ENCODE data around the gene INPP5B.

INPP5B gene

DNA sequence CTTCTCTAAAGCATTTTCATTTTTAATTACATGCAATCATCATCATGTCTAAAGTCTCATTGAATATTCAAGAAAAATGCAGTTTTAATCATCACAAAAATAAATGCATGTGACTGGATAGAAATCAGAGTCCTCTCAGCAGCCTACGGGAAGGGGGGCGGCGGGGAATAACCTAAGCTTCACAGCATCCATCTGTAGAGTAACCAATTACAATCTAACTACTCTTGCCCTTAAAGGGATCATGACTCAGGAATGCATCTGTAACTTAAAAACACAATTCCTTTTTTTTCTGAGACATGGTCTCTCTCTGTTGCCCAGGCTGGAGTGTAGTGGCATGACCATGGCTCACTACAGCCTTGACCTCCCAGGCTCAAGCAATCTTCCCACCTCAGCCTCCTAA lies 110.1 kb downstream of the INPP5B start:
- DNase-seq (ENCODE audit: low spot score) = no peak

DNA sequence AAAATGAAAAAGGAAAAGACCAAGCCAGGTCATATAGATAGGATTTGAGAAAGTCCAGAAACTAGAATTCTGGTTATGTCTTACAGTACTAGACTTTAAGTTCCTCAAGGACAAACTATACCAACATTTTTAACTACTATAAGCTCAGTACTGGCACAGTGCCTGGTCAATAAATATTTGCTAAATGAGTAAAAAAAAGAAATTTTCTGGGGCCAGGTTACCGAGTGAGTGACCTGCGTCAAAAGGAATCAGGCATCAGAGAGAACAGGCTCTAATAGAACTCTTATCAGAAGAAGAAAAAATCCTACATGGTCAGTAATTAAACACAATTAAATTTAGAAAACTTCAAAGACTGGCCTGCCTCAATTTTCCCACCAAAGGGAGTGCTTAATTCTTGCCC lies 115.0 kb downstream of the INPP5B start:
- DNase-seq (ENCODE audit: low spot score) = no peak

DNA sequence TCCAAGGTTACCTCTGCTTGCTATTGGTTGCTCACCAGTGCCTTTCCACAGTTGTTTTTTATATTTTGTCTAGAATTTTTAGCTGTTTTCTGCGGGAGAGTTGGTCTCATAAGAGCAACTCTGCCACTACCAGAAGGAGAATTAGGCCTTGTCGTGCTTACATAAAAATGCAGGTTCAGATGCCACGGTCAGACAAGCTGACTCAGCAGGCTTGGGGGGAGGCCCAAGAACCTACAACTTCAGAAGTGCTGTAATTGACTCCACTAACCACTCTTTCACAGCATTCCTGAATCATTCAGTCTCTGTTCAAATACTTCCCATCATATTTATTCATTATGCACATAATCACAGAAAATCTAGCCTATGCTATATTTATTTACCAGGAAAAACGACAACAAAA lies 115.7 kb downstream of the INPP5B start:
- no peak for DNase-seq (ENCODE audit: low spot score)

DNA sequence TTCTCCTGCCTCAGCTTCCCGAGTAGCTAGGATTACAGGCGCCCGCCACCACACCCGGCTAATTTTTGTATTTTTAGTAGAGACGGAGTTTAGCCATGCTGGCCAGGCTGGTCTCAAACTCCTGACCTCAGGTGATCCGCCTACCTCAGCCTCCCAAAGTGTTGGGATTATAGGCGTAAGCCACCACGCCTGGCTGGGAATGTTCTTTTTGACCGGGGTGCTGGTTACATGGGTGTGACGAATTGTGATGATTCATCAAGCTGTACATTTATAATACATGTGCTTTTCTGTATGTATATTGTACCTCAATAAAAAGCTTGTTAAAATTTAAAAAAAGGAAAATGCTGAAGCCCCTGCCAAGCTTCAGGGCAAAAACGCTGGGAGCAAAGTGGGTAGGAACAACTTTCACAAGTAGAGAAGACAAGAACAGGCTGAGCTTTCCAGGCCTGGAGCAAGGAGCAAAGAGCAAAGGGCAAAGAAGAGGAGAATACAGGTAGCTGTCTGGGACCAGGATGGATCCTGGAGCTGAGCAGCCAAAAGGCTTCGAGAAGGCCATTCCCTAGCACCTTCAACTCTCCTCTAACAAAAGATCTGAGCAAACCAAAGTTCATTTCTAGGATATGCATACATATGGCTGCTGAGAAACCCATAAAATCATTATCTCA lies 118.3 kb downstream of the INPP5B start:
- no peak for DNase-seq (ENCODE audit: low spot score)

- no peak for DNase-seq (ENCODE audit: low spot score)
Observed at GRCh38 chr1:37825506-37825905, 121.3 kb downstream of the INPP5B start.

GRCh38 chr1:37824001-37824400 lies 122.9 kb downstream of the INPP5B start:
- no peak for DNase-seq (ENCODE audit: low spot score)

DNA sequence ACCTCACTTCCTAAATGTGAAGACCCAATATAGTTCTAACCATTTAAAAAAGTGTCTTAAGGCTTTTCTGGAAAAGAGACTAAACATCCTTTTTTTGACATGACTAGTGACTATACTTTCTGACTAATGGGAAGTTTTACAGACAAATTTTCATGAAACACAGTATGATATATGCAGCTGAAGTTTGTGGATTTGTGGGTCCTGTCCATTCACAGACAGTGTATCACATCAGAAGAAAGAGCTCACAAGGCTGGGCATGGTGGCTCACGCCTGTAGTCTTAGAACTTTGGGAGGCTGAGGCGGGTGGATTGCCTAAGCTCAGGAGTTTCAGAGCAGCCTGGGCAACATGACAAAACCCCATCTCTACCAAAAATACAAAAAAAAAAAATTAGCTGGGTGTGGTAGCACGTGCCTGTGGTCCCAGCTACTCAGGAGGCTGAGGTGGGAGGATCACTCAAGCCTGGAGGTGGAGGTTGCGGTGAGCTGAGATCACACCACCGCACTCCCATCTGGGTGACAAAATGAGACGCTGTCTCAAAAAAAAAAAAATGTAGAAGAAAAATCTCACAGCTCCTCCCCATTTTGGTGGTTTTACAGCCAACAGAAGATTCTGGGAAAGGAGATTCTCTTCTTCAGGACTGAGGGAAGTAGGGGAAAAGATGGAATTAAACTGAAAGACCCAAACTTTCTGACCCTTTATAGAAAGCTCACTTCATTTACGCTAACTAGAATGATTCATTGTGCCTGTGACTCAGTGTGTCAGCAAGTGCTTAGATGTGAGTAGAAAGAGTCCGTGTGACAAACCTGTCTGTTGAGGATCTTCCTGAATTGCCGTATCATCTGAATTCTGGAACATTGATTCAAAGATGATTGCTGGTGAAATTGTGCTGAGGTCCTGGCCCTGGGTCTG lies 123.7 kb downstream of the INPP5B start:
- no peak for DNase-seq (ENCODE audit: low spot score)

DNA sequence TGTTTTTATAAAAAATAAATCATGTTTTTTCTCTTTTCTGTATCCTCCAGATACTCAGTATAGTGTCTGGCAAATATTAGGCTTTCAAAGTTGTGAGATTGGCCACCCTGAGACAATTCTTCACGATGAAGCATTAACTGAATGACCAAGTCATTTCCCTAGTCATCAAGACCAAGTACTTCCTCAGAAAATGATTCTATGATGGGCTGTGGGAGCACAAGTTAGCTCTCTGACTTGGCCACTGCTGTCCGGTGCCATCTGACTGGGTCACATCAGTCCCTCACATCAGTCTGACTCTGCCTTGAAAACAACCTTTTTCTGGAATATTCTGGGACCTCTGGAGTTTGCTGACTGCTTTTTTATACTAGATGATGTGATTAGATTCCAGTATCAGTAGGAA lies 125.4 kb downstream of the INPP5B start:
- no peak for DNase-seq (ENCODE audit: low spot score)

DNA sequence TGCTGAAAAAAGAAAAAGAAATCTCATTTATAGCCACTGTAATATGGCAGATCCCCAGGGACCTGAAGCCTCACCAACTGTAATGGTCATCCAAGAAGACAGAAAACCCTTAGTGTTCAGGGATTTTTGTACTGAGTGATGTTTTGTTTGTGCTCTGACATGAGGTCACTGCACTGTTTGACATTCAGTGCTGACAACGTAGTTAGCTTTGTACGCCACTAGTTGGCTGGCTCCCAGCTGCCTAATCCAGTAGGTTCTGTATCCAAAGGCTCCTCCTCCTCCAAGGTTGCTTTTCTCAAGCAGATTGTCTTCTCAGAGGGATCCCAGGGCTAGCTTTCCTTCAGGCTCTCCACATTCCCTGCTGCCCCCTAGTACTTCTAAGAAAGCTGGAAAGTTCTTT lies 129.4 kb downstream of the INPP5B start:
- DNase-seq (ENCODE audit: low spot score) = no peak

DNA sequence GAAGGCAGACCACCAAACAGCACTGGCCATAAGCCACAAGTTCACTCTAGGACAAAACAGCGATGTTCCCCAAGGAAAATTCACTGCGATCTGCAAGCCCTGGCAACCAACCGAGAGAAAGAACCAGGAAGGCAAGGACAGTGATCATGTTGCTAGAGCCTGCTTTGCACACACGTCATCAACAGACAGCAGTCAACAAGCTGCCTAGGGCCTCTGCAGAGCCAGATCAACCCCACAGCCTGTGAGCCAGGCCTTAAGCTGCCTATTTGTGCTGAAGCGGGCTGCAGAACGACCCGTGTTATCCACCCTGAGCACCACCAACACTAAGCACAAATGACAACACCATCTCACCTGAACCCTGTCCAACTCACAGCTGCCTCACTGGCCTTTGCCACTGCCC lies 132.6 kb downstream of the INPP5B start:
- DNase-seq (ENCODE audit: low spot score) = no peak

DNA sequence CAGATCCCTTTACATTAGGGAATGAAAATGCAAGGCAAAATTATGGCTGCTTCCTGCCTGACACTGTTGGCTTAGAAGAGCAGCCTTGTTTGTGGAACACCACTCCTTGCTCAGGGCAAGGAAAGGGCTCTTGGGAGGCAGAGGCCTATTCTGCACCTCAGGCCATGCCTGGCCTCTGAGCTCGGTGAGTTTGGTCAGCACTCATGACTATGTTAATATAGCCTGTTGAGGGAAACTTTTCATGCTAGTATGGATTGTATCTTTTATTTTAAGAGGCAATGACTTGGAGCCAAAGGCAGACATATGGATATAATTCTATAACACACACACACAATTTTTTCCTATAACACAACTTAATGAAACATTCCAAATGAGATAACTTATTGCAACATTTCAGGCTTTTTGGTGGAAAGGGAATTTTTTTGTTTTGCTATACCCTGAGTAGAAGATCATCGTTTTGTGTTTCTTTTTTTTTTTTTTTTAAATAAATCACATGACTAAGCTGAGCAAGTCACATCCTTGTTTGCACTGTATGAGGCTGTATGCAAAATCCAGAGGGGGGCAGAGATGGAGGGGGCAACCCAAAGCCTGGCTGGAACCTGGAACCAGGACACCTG lies 133.2 kb downstream of the INPP5B start:
- DNase-seq (ENCODE audit: low spot score) = no peak

DNA sequence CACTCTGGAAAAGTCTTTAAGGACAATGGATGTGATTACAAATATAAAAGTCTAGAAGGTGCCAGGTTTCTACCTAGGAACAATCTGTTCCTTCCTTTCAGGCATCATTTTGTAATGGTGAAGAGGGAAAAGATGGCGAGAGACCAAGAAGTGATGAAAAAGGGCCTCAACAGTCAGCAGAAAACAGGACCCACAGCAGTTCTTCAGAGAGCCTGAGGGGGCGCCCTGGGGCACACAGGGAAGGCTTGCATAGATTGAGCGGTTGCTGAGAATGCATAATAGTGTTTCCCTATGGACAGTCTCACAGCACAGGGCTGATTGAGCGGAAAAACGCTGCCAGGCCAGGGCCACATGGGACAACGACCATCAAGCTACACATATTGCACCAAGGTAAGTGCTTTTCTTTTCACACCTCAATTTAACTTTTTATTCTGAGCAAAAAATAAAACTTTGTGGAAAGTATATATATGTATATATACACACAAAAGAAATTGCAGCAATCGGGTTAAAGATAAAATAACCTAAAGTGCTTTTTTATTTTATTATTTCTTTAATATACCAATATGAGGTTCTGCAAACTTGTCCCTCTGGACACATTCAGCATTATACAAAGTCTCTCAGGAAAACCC lies 135.7 kb downstream of the INPP5B start:
- DNase-seq (ENCODE audit: low spot score) = peak; percentile 69
